Epithelial cell of prostate (primary cell): ENCODE data around the gene ATP5ME.
A peak's percentile ranks its signal among the peaks of the same experiment; 100 is the strongest.

Experiments
- DNase-seq: peaks from one replicate; pipeline ENCODE4 v3.0.0-alpha.2; 2011; ENCODE audit warnings: low read depth, low spot score
- H3K27ac ChIP-seq: fragments of 450-650 bp; 2 replicates; pipeline ENCODE4 v1.5.1; 2017; ENCODE audit warnings: mild to moderate bottlenecking

ATP5ME gene

GRCh38 chr4:685679-686412 lies 11.8 kb upstream of the ATP5ME start:
- no peak for DNase-seq
- H3K27ac ChIP-seq = no peak overlapping the region

GRCh38 chr4:684623-685327 lies 10.7 kb upstream of the ATP5ME start:
- DNase-seq = no peak
- H3K27ac ChIP-seq = no peak overlapping the region

- no peak for DNase-seq
- no peak overlapping the region for H3K27ac ChIP-seq
Observed at GRCh38 chr4:683982-684622, 10.0 kb upstream of the ATP5ME start.

GRCh38 chr4:683247-683897 lies 9.3 kb upstream of the ATP5ME start:
- no peak for DNase-seq
- no peak overlapping the region for H3K27ac ChIP-seq

- H3K27ac ChIP-seq = no peak overlapping the region
- no peak for DNase-seq
Observed at GRCh38 chr4:682490-683172, 8.6 kb upstream of the ATP5ME start.

- H3K27ac ChIP-seq = no peak overlapping the region
- no peak for DNase-seq
Observed at GRCh38 chr4:681736-682451, 7.8 kb upstream of the ATP5ME start.

- no peak overlapping the region for H3K27ac ChIP-seq
- no peak for DNase-seq
Observed at GRCh38 chr4:680928-681645, 7.0 kb upstream of the ATP5ME start.

- no peak for DNase-seq
- H3K27ac ChIP-seq = no peak overlapping the region
Observed at GRCh38 chr4:680551-680927, 6.5 kb upstream of the ATP5ME start.

GRCh38 chr4:680091-680490 lies 6.0 kb upstream of the ATP5ME start:
- no peak for DNase-seq
- no peak overlapping the region for H3K27ac ChIP-seq

GRCh38 chr4:679629-680028 lies 5.6 kb upstream of the ATP5ME start:
- no peak for DNase-seq
- no peak overlapping the region for H3K27ac ChIP-seq

- DNase-seq = no peak
- no peak overlapping the region for H3K27ac ChIP-seq
Observed at GRCh38 chr4:679104-679481, 5.0 kb upstream of the ATP5ME start.

GRCh38 chr4:678331-679103 lies 4.4 kb upstream of the ATP5ME start:
- peak overlapping the region; percentile 10 for H3K27ac ChIP-seq
- no peak for DNase-seq

GRCh38 chr4:677431-678293 lies 3.6 kb upstream of the ATP5ME start:
- peak overlapping the region; percentile 10 for H3K27ac ChIP-seq
- peak; percentile 57 for DNase-seq

GRCh38 chr4:676871-677235 lies 2.8 kb upstream of the ATP5ME start:
- no peak for DNase-seq
- H3K27ac ChIP-seq = no peak overlapping the region

- DNase-seq = no peak
- no peak overlapping the region for H3K27ac ChIP-seq
Observed at GRCh38 chr4:675980-676870, 2.1 kb upstream of the ATP5ME start.

GRCh38 chr4:675036-675882 lies 1.2 kb upstream of the ATP5ME start:
- no peak for DNase-seq
- H3K27ac ChIP-seq = peak overlapping the region; percentile 62
